GM12892 (cell line): Measurements from ENCODE around the gene CYP19A1.

ENCODE experiments used
- POLR2A ChIP-seq: IDR thresholded peaks from 2 replicates; pipeline ENCODE4 v1.6.1; 2011; ENCODE audit warnings: low read depth, low read length, control low read depth
- TAF1 ChIP-seq: IDR thresholded peaks from 2 replicates; pipeline ENCODE4 v1.6.1; 2011; ENCODE audit warnings: low read depth, mild to moderate bottlenecking, control low read depth, low read length, borderline replicate concordance

GRCh38 chr15:51328926-51329325, 9.5 kb downstream of the CYP19A1 start:
- no peak for TF ChIP-seq TAF1
- no peak for TF ChIP-seq POLR2A
